ENCODE results near the gene NAT9. TPM values are rescaled to one million over a fixed set of nuclear protein-coding genes. Genes with fewer than 3 reads are reported as not detected.
A peak's percentile ranks its signal among the peaks of the same experiment; 100 is the strongest.

Gene NAT9
- total RNA-seq, 1 experiment from 2014 or later: 64.8 TPM

DNA sequence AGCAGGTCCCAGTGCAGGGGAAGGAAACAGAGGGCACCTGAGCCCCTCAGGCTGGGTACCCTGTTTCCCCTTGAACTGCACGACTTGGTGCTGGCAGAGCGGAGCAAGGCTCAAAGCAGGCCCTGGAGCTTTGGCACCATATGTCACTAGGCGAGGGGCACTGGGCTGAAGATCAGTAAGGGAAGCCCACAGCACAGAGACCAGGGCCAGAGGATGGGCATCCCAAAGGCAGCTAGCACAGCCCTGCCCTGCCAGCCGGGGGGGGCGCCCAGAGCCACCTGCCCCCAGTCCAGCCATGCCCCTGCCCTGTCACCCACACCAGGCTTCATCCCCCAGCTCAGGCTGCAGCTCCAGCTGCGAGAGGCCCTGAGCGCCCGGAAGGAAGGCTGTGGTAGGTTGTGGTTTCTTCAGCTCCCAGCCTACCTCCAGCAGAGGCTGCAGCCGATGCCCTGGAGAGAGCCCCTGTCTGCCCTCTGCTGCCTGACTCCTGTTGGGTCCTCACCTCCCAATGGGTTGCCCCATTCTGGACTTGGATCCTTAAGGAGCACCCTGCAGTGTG is 16.8 kb downstream of the NAT9 start:
- intact Hi-C loops (cut with micrococcal nuclease): no loop called here
- TF ChIP-seq, protein P1, sequence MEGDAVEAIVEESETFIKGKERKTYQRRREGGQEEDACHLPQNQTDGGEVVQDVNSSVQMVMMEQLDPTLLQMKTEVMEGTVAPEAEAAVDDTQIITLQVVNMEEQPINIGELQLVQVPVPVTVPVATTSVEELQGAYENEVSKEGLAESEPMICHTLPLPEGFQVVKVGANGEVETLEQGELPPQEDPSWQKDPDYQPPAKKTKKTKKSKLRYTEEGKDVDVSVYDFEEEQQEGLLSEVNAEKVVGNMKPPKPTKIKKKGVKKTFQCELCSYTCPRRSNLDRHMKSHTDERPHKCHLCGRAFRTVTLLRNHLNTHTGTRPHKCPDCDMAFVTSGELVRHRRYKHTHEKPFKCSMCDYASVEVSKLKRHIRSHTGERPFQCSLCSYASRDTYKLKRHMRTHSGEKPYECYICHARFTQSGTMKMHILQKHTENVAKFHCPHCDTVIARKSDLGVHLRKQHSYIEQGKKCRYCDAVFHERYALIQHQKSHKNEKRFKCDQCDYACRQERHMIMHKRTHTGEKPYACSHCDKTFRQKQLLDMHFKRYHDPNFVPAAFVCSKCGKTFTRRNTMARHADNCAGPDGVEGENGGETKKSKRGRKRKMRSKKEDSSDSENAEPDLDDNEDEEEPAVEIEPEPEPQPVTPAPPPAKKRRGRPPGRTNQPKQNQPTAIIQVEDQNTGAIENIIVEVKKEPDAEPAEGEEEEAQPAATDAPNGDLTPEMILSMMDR (IDR thresholded peaks at IDR 0.05; ENCODE audit: unreplicated experiment): no peak
- Mint-ChIP-seq H3K9me3 (ENCODE audit: unreplicated experiment) (no peaks in the 10 kb centered on the region), H3K4me1 (ENCODE audit: insufficient read depth, unreplicated experiment) (peaks cover 24% of the 10 kb centered on the region), H3K27me3 (ENCODE audit: insufficient read depth, unreplicated experiment) (no peaks in the 10 kb centered on the region), H3K27ac (ENCODE audit: low read depth, unreplicated experiment) (peak overlapping the region; percentile 83), H3K36me3 (ENCODE audit: insufficient read depth, unreplicated experiment) (no peaks in the 10 kb centered on the region), H3K4me3 (ENCODE audit: unreplicated experiment) (peak overlapping the region; percentile 61)
- POLR2A ChIA-PET: interaction anchor here (0.6 to 4.7 kb wide), 4 partner anchors 9 to 1449 kb away, joined by 3 to 29 read pairs (median 20); partner anchors contain the start of gene NAT9
- BruUV-seq (replicated peaks): no TSS peak
- CTCF ChIA-PET: interaction anchor here (1.0 to 7.8 kb wide), 6 partner anchors 9 to 102 kb away, joined by 4 to 60 read pairs (median 20); partner anchors contain the start of gene NAT9
- DNase-seq (ENCODE audit: unreplicated experiment): no peak

DNA sequence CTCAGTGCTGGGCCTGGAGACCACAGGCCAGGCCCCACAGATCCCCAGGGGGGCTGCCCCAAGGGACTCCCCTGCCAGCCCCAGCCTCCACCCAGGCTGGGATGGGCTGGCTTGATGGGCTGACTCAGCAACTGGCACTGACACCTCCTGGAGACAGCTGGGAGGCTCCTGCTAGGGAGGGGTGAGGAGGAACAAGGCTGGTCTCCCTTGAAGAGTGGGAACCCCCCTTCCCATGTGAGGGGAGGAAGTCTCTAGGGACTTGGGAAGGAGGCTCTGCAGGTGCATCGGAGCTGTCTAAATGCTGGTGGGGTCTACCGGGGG is 17.3 kb downstream of the NAT9 start:
- Mint-ChIP-seq H3K27me3 (ENCODE audit: insufficient read depth, unreplicated experiment) (no peaks in the 10 kb centered on the region), H3K9me3 (ENCODE audit: unreplicated experiment) (no peaks in the 10 kb centered on the region), H3K36me3 (ENCODE audit: insufficient read depth, unreplicated experiment) (no peaks in the 10 kb centered on the region), H3K27ac (ENCODE audit: low read depth, unreplicated experiment) (peak overlapping the region; percentile 83), H3K4me1 (ENCODE audit: insufficient read depth, unreplicated experiment) (peaks cover 24% of the 10 kb centered on the region), H3K4me3 (ENCODE audit: unreplicated experiment) (peak overlapping the region; percentile 61)
- BruUV-seq (replicated peaks): no TSS peak
- POLR2A ChIA-PET: interaction anchor here (3.0 to 4.7 kb wide), 3 partner anchors 9 to 17 kb away, joined by 18 to 29 read pairs (median 21); partner anchors contain the start of gene NAT9
- intact Hi-C loops (cut with micrococcal nuclease): no loop called here
- DNase-seq (ENCODE audit: unreplicated experiment): peak; percentile 77
- CTCF ChIA-PET: interaction anchor here (0.7 to 7.8 kb wide), 8 partner anchors 9 to 421 kb away, joined by 3 to 60 read pairs (median 6); partner anchors contain the start of gene NAT9
- TF ChIP-seq, protein P1 (IDR thresholded peaks at IDR 0.05; ENCODE audit: unreplicated experiment): no peak

DNA sequence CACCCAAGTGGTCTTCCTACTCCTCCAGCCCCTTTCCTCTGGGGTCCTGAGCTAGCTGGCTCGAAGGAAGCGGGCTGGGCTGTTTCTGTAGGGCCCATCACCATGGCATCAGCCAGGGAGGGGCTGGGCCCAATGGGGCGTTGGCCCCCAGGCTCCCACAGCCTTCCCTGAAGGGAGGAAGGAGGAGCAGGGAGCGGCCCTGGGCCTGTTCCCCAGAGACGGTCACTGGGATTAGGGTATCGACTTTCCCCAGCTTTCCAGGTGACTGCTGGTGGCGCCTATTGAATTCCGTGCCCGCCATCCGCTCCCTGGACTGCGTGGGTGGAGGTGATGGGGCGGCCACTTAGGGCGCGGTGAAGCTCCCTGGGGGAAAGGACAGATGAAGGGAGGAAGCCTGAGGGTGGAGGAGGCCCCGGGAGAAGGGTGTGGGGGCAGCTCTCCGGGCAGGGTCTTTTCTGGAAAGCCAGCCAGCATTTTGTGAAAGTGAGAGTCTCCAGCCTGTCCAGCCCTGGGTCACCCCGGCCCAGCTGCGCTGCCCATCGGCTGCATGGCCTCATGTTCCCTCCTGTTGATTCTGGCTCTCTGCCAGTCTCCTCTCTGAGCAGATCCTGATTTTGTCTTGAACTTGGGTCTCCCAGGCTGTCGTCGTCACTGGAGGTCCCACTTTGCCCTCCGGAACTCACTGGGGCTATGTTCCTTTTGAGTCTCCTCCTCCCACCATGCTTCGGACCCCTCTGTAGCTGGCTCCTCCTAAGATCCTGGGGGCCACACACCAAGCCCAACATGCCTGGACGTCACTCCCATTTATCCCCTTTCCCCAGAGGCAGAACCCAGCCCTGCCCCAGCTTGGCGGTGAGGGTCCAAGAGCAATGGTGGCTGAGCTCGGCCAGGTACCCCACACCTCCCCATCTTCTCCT is 18.0 kb downstream of the NAT9 start:
- Mint-ChIP-seq H3K4me3 (ENCODE audit: unreplicated experiment) (peak overlapping the region; percentile 61), H3K27ac (ENCODE audit: low read depth, unreplicated experiment) (peak overlapping the region; percentile 83), H3K27me3 (ENCODE audit: insufficient read depth, unreplicated experiment) (no peaks in the 10 kb centered on the region), H3K36me3 (ENCODE audit: insufficient read depth, unreplicated experiment) (no peaks in the 10 kb centered on the region), H3K9me3 (ENCODE audit: unreplicated experiment) (no peaks in the 10 kb centered on the region), H3K4me1 (ENCODE audit: insufficient read depth, unreplicated experiment) (peaks cover 24% of the 10 kb centered on the region)
- POLR2A ChIA-PET: interaction anchor here (0.6 to 4.7 kb wide), 7 partner anchors 8 to 186 kb away, joined by 3 to 29 read pairs (median 6); partner anchors contain the start of gene NAT9
- peak; percentile 78 for DNase-seq (ENCODE audit: unreplicated experiment)
- TF ChIP-seq, protein P1 (IDR thresholded peaks at IDR 0.05; ENCODE audit: unreplicated experiment): no peak
- BruUV-seq (replicated peaks): no TSS peak
- intact Hi-C loops (cut with micrococcal nuclease): no loop called here
- CTCF ChIA-PET: interaction anchor here (0.7 to 7.8 kb wide), 6 partner anchors 12 to 421 kb away, joined by 3 to 60 read pairs (median 4); no protein-coding TSS in a partner anchor

DNA sequence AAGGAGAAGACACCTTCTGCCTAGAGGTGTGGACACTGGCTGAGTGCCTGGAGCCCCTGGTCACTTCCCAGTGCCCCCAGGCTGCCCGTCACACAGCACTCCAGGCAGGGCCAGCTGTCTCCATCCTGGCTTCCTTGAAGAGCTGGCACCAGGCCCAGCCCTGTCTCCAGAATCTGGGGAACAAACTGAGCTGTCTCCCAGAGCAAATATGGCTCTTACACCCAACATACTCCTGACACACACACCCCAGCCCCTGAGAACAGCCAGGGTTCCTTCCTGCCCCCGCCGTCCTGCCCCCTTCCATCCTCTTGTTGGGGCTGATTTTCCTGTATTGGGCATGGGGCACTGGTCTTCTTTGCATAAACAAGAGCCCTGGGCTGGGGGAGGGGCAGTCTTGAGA is 18.6 kb downstream of the NAT9 start:
- no peaks in the 10 kb centered on the region for H3K27me3 Mint-ChIP-seq (ENCODE audit: insufficient read depth, unreplicated experiment)
- H3K9me3 Mint-ChIP-seq (ENCODE audit: unreplicated experiment): no peaks in the 10 kb centered on the region
- no peaks in the 10 kb centered on the region for H3K36me3 Mint-ChIP-seq (ENCODE audit: insufficient read depth, unreplicated experiment)
- peak; percentile 78 for DNase-seq (ENCODE audit: unreplicated experiment)
- ChIA-PET POLR2A (interaction anchor here (0.9 to 4.7 kb wide), 6 partner anchors 7 to 186 kb away, joined by 3 to 29 read pairs (median 5); partner anchors contain the start of gene NAT9), CTCF (interaction anchor here (1.4 to 7.8 kb wide), 3 partner anchors 12 to 35 kb away, joined by 4 to 60 read pairs (median 34); no protein-coding TSS in a partner anchor)
- TF ChIP-seq, protein P1 (IDR thresholded peaks at IDR 0.05; ENCODE audit: unreplicated experiment): no peak
- intact Hi-C loops (cut with micrococcal nuclease): no loop called here
- no peak overlapping the region for H3K27ac Mint-ChIP-seq (ENCODE audit: low read depth, unreplicated experiment)
- BruUV-seq (replicated peaks): no TSS peak
- H3K4me3 Mint-ChIP-seq (ENCODE audit: unreplicated experiment): peak overlapping the region; percentile 61
- H3K4me1 Mint-ChIP-seq (ENCODE audit: insufficient read depth, unreplicated experiment): peaks cover 30% of the 10 kb centered on the region
